ENCODE data around the gene CENPC.

DNA sequence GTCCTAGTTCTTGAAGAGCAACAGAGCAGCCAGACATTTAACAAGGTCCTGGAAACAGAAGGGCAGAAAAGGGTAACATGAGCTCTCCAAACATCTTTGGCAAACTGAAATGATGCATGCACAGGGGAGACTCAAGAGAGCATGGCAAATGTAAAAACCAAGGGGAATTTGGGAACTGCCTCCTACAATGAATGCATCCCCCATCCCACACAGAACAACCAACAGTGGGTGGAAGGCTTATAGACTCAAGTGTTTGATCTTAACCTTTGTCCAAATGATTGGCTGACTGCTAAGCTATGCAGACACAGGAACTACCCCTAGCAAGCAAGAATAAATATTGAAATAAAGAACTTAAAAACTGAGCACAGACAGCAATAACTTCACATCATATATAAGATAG is 74.4 kb downstream of the CENPC start:
- TF ChIP-seq, protein P1, sequence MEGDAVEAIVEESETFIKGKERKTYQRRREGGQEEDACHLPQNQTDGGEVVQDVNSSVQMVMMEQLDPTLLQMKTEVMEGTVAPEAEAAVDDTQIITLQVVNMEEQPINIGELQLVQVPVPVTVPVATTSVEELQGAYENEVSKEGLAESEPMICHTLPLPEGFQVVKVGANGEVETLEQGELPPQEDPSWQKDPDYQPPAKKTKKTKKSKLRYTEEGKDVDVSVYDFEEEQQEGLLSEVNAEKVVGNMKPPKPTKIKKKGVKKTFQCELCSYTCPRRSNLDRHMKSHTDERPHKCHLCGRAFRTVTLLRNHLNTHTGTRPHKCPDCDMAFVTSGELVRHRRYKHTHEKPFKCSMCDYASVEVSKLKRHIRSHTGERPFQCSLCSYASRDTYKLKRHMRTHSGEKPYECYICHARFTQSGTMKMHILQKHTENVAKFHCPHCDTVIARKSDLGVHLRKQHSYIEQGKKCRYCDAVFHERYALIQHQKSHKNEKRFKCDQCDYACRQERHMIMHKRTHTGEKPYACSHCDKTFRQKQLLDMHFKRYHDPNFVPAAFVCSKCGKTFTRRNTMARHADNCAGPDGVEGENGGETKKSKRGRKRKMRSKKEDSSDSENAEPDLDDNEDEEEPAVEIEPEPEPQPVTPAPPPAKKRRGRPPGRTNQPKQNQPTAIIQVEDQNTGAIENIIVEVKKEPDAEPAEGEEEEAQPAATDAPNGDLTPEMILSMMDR (IDR thresholded peaks at IDR 0.05), result no peak
- TF ChIP-seq POLR2A (IDR thresholded peaks at IDR 0.05) (no peak), EP300 (IDR thresholded peaks at IDR 0.05) (no peak)

Data from sigmoid colon (tissue), 4 donors.